ENCODE results near the gene LDB3.

Gene LDB3

GRCh38 chr10:86655173-86655540 is 13.2 kb upstream of the LDB3 start:
- no peak for TF ChIP-seq CTCF (IDR thresholded peaks at IDR 0.05)
- no peaks in the 10 kb centered on the region for H3K9me3 ChIP-seq
- peaks cover 0 to 15% (median 3%) of the 10 kb centered on the region in 4 donors for H3K4me1 ChIP-seq
- H3K27ac ChIP-seq, result no peak overlapping the region
- H3K36me3 ChIP-seq, result no peaks in the 10 kb centered on the region
- intact Hi-C loops (cut with DNase I; ENCODE audit: low total_unique reads), result no loop called here
- H3K27me3 ChIP-seq, result no peaks in the 10 kb centered on the region
- DNase-seq, result peak; percentile 11 to 29
- no peak overlapping the region for H3K4me3 ChIP-seq

GRCh38 chr10:86655596-86655995 is 12.7 kb upstream of the LDB3 start:
- H3K36me3 ChIP-seq, result no peaks in the 10 kb centered on the region
- no peaks in the 10 kb centered on the region for H3K9me3 ChIP-seq
- no peak overlapping the region for H3K4me3 ChIP-seq
- peaks cover 0 to 11% (median 3%) of the 10 kb centered on the region in 4 donors for H3K4me1 ChIP-seq
- intact Hi-C loops (cut with DNase I; ENCODE audit: low total_unique reads), result no loop called here
- TF ChIP-seq CTCF (IDR thresholded peaks at IDR 0.05), result no peak
- H3K27me3 ChIP-seq, result no peaks in the 10 kb centered on the region
- peak; percentile 6 to 13 for DNase-seq
- H3K27ac ChIP-seq, result no peak overlapping the region

- H3K9me3 ChIP-seq, result no peaks in the 10 kb centered on the region
- no peak overlapping the region for H3K4me3 ChIP-seq
- intact Hi-C loops (cut with DNase I; ENCODE audit: low total_unique reads), result no loop called here
- H3K27ac ChIP-seq, result no peak overlapping the region
- DNase-seq, result peak in 1 of 2 donors; percentile 59
- no peak for TF ChIP-seq CTCF (IDR thresholded peaks at IDR 0.05)
- no peaks in the 10 kb centered on the region for H3K36me3 ChIP-seq
- no peaks in the 10 kb centered on the region for H3K27me3 ChIP-seq
- peaks cover 0 to 10% (median 0%) of the 10 kb centered on the region in 4 donors for H3K4me1 ChIP-seq
Measured at GRCh38 chr10:86657011-86657395, 11.3 kb upstream of the LDB3 start.

- TF ChIP-seq CTCF (IDR thresholded peaks at IDR 0.05), result no peak
- intact Hi-C loops (cut with DNase I; ENCODE audit: low total_unique reads), result no loop called here
- H3K4me3 ChIP-seq, result no peak overlapping the region
- H3K27ac ChIP-seq, result no peak overlapping the region
- H3K36me3 ChIP-seq, result no peaks in the 10 kb centered on the region
- H3K27me3 ChIP-seq, result no peaks in the 10 kb centered on the region
- H3K9me3 ChIP-seq, result no peaks in the 10 kb centered on the region
- peaks cover 0 to 13% (median 0%) of the 10 kb centered on the region in 4 donors for H3K4me1 ChIP-seq
- DNase-seq, result peak; percentile 18 to 51
Measured at GRCh38 chr10:86657396-86658011, 10.8 kb upstream of the LDB3 start.

- intact Hi-C loops (cut with DNase I; ENCODE audit: low total_unique reads), result no loop called here
- no peaks in the 10 kb centered on the region for H3K9me3 ChIP-seq
- no peak overlapping the region for H3K4me3 ChIP-seq
- H3K27ac ChIP-seq, result no peak overlapping the region
- H3K4me1 ChIP-seq, result peaks cover 0 to 13% (median 0%) of the 10 kb centered on the region in 4 donors
- DNase-seq, result peak; percentile 19 to 53
- no peak for TF ChIP-seq CTCF (IDR thresholded peaks at IDR 0.05)
- H3K36me3 ChIP-seq, result no peaks in the 10 kb centered on the region
- H3K27me3 ChIP-seq, result no peaks in the 10 kb centered on the region
Measured at GRCh38 chr10:86658261-86658741, 10.0 kb upstream of the LDB3 start.
